ENCODE results near the gene CCNQ. TPM values are rescaled to one million over a fixed set of nuclear protein-coding genes. Genes with fewer than 3 reads are reported as not detected.
A peak's percentile ranks its signal among the peaks of the same experiment; 100 is the strongest.

Gene CCNQ
- total RNA-seq, 1 donor from 2014 or later = 24.4 TPM

DNA sequence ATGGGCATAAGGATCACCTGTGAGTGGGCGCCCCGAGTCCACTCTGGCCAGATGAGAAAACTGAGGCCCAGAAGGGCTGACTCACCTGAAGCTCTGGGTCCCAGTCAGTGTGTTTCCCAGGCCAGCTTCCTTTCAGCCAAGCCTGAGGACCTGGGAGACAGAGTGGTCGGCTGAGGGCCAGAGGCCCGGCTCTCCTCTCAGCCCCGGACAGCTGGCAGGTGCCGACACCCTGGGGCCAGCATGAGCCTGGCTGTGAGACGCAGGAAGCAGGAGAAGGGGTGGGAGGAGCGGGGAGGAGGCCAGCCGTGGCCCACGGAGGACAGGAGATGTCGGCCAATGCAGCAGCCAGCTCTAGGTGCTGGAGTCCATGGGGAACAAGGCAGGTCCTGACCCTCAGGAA, 52.6 kb downstream of the CCNQ start:
- Mint-ChIP-seq H3K36me3 (ENCODE audit: low read depth) (no peaks in the 10 kb centered on the region), H3K27ac (ENCODE audit: unreplicated experiment) (no peak overlapping the region), H3K4me1 (no peaks in the 10 kb centered on the region), H3K9me3 (no peaks in the 10 kb centered on the region), H3K4me3 (no peak overlapping the region), H3K27me3 (ENCODE audit: low read depth) (peaks cover 2% of the 10 kb centered on the region)
- no peak for DNase-seq (ENCODE audit: low read depth, low spot score)
- TF ChIP-seq, protein P1, sequence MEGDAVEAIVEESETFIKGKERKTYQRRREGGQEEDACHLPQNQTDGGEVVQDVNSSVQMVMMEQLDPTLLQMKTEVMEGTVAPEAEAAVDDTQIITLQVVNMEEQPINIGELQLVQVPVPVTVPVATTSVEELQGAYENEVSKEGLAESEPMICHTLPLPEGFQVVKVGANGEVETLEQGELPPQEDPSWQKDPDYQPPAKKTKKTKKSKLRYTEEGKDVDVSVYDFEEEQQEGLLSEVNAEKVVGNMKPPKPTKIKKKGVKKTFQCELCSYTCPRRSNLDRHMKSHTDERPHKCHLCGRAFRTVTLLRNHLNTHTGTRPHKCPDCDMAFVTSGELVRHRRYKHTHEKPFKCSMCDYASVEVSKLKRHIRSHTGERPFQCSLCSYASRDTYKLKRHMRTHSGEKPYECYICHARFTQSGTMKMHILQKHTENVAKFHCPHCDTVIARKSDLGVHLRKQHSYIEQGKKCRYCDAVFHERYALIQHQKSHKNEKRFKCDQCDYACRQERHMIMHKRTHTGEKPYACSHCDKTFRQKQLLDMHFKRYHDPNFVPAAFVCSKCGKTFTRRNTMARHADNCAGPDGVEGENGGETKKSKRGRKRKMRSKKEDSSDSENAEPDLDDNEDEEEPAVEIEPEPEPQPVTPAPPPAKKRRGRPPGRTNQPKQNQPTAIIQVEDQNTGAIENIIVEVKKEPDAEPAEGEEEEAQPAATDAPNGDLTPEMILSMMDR (conservative IDR thresholded peaks at IDR 0.05) = no peak

DNA sequence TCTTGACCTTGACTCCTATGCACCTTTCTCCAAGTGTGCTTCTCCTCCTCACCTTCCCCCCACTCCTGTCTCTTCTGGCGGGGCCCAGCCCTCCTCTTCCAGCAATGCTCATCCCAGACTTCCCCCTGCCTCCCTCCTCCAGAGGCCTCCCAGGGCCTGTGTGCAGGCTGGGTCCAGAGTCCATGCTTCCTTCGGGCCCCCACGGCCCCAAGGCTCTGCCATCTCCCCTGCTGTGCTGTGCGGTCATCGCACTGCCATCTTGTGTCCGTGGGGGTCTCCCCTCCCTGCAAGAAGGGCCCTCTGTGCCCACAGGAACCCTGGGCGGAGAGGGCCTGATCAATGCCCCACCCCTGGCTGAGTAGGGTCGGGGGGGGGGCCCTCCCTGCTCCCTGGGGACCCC, 54.2 kb downstream of the CCNQ start:
- H3K4me3 Mint-ChIP-seq = no peak overlapping the region
- TF ChIP-seq, protein P1 (conservative IDR thresholded peaks at IDR 0.05) = no peak
- DNase-seq (ENCODE audit: low read depth, low spot score) = no peak
- H3K4me1 Mint-ChIP-seq = no peaks in the 10 kb centered on the region
- no peaks in the 10 kb centered on the region for H3K36me3 Mint-ChIP-seq (ENCODE audit: low read depth)
- H3K27me3 Mint-ChIP-seq (ENCODE audit: low read depth) = no peaks in the 10 kb centered on the region
- H3K27ac Mint-ChIP-seq (ENCODE audit: unreplicated experiment) = no peak overlapping the region
- H3K9me3 Mint-ChIP-seq = no peaks in the 10 kb centered on the region

DNA sequence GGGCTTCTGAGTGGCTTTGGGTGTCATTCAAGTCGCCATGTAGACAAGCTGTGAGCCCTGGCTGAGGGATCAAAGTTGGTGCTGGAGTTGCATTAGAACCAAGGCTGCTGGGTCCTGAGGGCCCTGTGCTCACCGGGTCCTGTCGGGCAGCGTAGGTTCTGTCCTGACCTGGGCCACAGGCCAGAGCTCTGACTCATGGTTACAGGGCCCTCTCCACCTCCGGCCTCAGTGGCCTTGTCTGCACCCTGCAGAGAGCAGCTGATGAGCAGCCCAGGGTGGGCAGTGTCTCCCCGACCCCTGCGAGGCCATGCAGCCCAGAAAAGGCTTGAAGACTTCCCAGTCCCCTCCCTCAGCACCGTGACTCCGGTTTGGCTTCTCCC, 59.0 kb downstream of the CCNQ start:
- H3K4me1 Mint-ChIP-seq = no peaks in the 10 kb centered on the region
- no peaks in the 10 kb centered on the region for H3K27me3 Mint-ChIP-seq (ENCODE audit: low read depth)
- DNase-seq (ENCODE audit: low read depth, low spot score) = no peak
- no peaks in the 10 kb centered on the region for H3K9me3 Mint-ChIP-seq
- no peaks in the 10 kb centered on the region for H3K36me3 Mint-ChIP-seq (ENCODE audit: low read depth)
- H3K4me3 Mint-ChIP-seq = no peak overlapping the region
- TF ChIP-seq, protein P1 (conservative IDR thresholded peaks at IDR 0.05) = no peak
- H3K27ac Mint-ChIP-seq (ENCODE audit: unreplicated experiment) = no peak overlapping the region

DNA sequence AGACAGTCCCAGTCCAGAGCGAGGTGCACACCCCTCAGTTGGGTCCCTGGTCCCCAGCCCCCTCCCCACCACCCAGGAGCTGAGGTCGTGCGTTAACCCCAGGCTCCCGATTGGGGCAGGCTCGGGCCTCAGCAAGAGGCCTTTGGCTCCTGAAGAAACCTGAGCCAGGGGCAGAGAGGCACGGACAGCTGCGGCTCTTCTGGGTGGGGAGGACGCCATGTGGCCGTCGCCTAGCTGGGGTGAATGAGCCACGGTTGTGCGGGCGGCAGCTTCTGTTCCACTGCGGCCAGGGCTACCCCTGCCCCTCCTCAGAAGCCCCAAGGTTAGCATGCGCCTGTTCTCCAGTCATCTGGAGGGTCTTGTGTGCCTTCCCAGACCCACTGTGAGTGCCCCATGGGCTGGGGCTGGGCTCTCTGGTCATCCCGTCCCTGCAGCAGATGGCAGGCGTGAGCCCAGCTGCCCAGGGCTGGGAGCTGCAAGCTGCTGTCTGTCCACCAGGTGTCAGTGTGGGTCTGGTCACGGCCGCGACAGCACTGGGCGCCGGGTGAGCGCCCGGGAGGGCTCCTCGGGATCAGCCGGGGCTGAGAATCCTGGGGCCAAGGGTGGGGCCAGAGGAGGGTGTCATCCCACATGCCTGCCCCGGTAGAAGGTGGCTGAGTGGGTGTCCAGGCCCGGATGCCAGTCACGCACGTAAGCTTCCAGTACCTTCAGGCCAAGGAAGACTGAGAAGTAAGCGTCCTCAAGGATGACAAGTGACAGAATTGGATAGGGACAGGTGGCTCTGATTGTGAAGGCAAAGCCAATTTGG, 59.6 kb downstream of the CCNQ start:
- TF ChIP-seq, protein P1 (conservative IDR thresholded peaks at IDR 0.05) = peak; percentile 77
- no peak overlapping the region for H3K27ac Mint-ChIP-seq (ENCODE audit: unreplicated experiment)
- no peaks in the 10 kb centered on the region for H3K36me3 Mint-ChIP-seq (ENCODE audit: low read depth)
- H3K9me3 Mint-ChIP-seq = no peaks in the 10 kb centered on the region
- no peak overlapping the region for H3K4me3 Mint-ChIP-seq
- peak; percentile 81 for DNase-seq (ENCODE audit: low read depth, low spot score)
- no peaks in the 10 kb centered on the region for H3K27me3 Mint-ChIP-seq (ENCODE audit: low read depth)
- no peaks in the 10 kb centered on the region for H3K4me1 Mint-ChIP-seq

DNA sequence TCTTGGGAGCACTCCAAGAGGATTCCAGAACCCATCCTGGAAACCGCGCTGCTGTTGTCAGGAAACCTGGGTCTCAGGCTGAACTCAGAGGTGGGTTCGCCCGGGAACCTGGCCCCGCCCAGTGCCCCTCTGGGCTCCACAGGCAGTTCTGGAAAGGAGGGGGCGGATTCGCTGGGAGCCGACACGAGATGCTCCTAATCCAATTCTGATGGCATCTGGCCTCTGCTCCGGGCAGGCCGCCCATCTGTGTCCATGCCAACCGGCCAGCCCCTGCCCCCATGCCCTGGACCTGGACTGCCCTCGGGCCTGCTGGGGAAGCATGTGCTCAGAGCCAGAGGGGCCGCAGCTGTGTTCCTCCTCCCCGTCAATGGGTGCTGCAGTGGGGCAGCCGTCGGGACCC, 60.5 kb downstream of the CCNQ start:
- no peak overlapping the region for H3K27ac Mint-ChIP-seq (ENCODE audit: unreplicated experiment)
- H3K4me1 Mint-ChIP-seq = no peaks in the 10 kb centered on the region
- DNase-seq (ENCODE audit: low read depth, low spot score) = no peak
- H3K9me3 Mint-ChIP-seq = no peaks in the 10 kb centered on the region
- no peak overlapping the region for H3K4me3 Mint-ChIP-seq
- TF ChIP-seq, protein P1 (conservative IDR thresholded peaks at IDR 0.05) = no peak
- no peaks in the 10 kb centered on the region for H3K27me3 Mint-ChIP-seq (ENCODE audit: low read depth)
- no peaks in the 10 kb centered on the region for H3K36me3 Mint-ChIP-seq (ENCODE audit: low read depth)

Other genes with a start within 250 kb of the CCNQ start
- gene PNMA6E, start 197.8 kb downstream of the CCNQ start, total RNA-seq = not detected in 2 replicates
- 0.23 and 0.39 TPM in 2 replicates for gene ZFP92, start 187.7 kb downstream of the CCNQ start, total RNA-seq
- gene TREX2, start 153.1 kb downstream of the CCNQ start, total RNA-seq = 0.77 and 1.6 TPM in 2 replicates
- 51.8 and 58.8 TPM in 2 replicates for gene HAUS7, start 128.6 kb downstream of the CCNQ start, total RNA-seq
- 80.6 and 85.2 TPM in 2 replicates for gene BGN, start 104.2 kb downstream of the CCNQ start, total RNA-seq
- gene ATP2B3, start 81.5 kb downstream of the CCNQ start, total RNA-seq = 0.05 and 0.11 TPM in 2 replicates
- 1.7 TPM in 2 replicates for gene DUSP9, start 48.1 kb upstream of the CCNQ start, total RNA-seq
- gene PNCK, start 74.7 kb upstream of the CCNQ start, total RNA-seq = 9.4 and 10.2 TPM in 2 replicates
- 123 and 125 TPM in 2 replicates for gene SLC6A8, start 88.8 kb upstream of the CCNQ start, total RNA-seq
- 117 and 118 TPM in 2 replicates for gene BCAP31, start 125.2 kb upstream of the CCNQ start, total RNA-seq
- gene ABCD1, start 125.7 kb upstream of the CCNQ start, total RNA-seq = 6.0 and 6.6 TPM in 2 replicates
- 15.7 and 16.2 TPM in 2 replicates for gene PLXNB3, start 165.1 kb upstream of the CCNQ start, total RNA-seq
- 0.14 and 0.30 TPM in 2 replicates for gene SRPK3, start 181.9 kb upstream of the CCNQ start, total RNA-seq
- 50.2 and 52.6 TPM in 2 replicates for gene IDH3G, start 195.2 kb upstream of the CCNQ start, total RNA-seq
- gene SSR4, start 195.5 kb upstream of the CCNQ start, total RNA-seq = 183 and 187 TPM in 2 replicates
- 48.8 and 52.5 TPM in 2 replicates for gene PDZD4, start 231.4 kb upstream of the CCNQ start, total RNA-seq